NCI-H128 (cell line): ENCODE data around the gene ATF3.
"Not testable (repeated sequence)": the region's sequence is repeated elsewhere in the genome, so short reads cannot be mapped to it uniquely, and the experiment has no call there.

ENCODE experiments used
- DNase-seq: peaks from one replicate; lab custom pipeline; 2025; ENCODE audit not compliant: unreplicated experiment; lab: John Stamatoyannopoulos, UW

ATF3 gene

GRCh38 chr1:212649020-212649419 is 40.5 kb downstream of the ATF3 start:
- DNase-seq: no peak

- no peak for DNase-seq
Measured at GRCh38 chr1:212650228-212650627, 41.7 kb downstream of the ATF3 start.

GRCh38 chr1:212651521-212651920 is 43.0 kb downstream of the ATF3 start:
- DNase-seq: no peak

GRCh38 chr1:212651977-212652376 is 43.4 kb downstream of the ATF3 start:
- no peak for DNase-seq

GRCh38 chr1:212652609-212653008 is 44.0 kb downstream of the ATF3 start:
- DNase-seq: no peak

- no peak for DNase-seq
Measured at GRCh38 chr1:212655668-212656440, 47.3 kb downstream of the ATF3 start.

GRCh38 chr1:212656730-212657129 is 48.2 kb downstream of the ATF3 start:
- no peak for DNase-seq

GRCh38 chr1:212658250-212658649 is 49.7 kb downstream of the ATF3 start:
- not testable (repeated sequence) for DNase-seq

GRCh38 chr1:212664409-212665199 is 56.0 kb downstream of the ATF3 start:
- DNase-seq: no peak

- peak; percentile 75 for DNase-seq
Measured at GRCh38 chr1:212665241-212666115, 56.9 kb downstream of the ATF3 start.

- DNase-seq: no peak
Measured at GRCh38 chr1:212666116-212666775, 57.7 kb downstream of the ATF3 start.

GRCh38 chr1:212667223-212668139 is 58.9 kb downstream of the ATF3 start:
- no peak for DNase-seq

- no peak for DNase-seq
Measured at GRCh38 chr1:212668477-212668876, 59.9 kb downstream of the ATF3 start.

GRCh38 chr1:212669102-212669501 is 60.5 kb downstream of the ATF3 start:
- no peak for DNase-seq

GRCh38 chr1:212669600-212669999 is 61.0 kb downstream of the ATF3 start:
- no peak for DNase-seq

GRCh38 chr1:212670301-212670700 is 61.7 kb downstream of the ATF3 start:
- no peak for DNase-seq
